GM18873 (cell line): ENCODE results near the gene ATRN.

Experiments
- ATAC-seq: cut with Tn5 transposase; IDR thresholded peaks from one replicate; pipeline ENCODE4 v1.9.1; 2021; ENCODE audit warnings: mild to moderate bottlenecking, moderate library complexity, moderate number of reproducible peaks; ENCODE audit not compliant: unreplicated experiment, low FRiP score

ATRN gene

GRCh38 chr20:3616250-3616649 lies 145.4 kb downstream of the ATRN start:
- ATAC-seq: no peak

GRCh38 chr20:3621111-3621510 lies 150.3 kb downstream of the ATRN start:
- no peak for ATAC-seq

GRCh38 chr20:3622406-3622805 lies 151.6 kb downstream of the ATRN start:
- no peak for ATAC-seq

- ATAC-seq: no peak
Observed at GRCh38 chr20:3627476-3627875, 156.7 kb downstream of the ATRN start.

GRCh38 chr20:3628502-3629314 lies 157.9 kb downstream of the ATRN start:
- ATAC-seq: no peak

GRCh38 chr20:3629893-3630292 lies 159.1 kb downstream of the ATRN start:
- no peak for ATAC-seq

GRCh38 chr20:3630429-3630828 lies 159.6 kb downstream of the ATRN start:
- no peak for ATAC-seq

- ATAC-seq: no peak
Observed at GRCh38 chr20:3631534-3631933, 160.7 kb downstream of the ATRN start.

GRCh38 chr20:3632311-3633004 lies 161.6 kb downstream of the ATRN start:
- no peak for ATAC-seq

GRCh38 chr20:3633913-3634478 lies 163.2 kb downstream of the ATRN start:
- ATAC-seq: no peak

- no peak for ATAC-seq
Observed at GRCh38 chr20:3635346-3635745, 164.5 kb downstream of the ATRN start.

- ATAC-seq: no peak
Observed at GRCh38 chr20:3640259-3640658, 169.4 kb downstream of the ATRN start.

- ATAC-seq: no peak
Observed at GRCh38 chr20:3645309-3646066, 174.7 kb downstream of the ATRN start.

- ATAC-seq: no peak
Observed at GRCh38 chr20:3646067-3646440, 175.2 kb downstream of the ATRN start.

GRCh38 chr20:3646651-3647050 lies 175.8 kb downstream of the ATRN start:
- ATAC-seq: no peak

- no peak for ATAC-seq
Observed at GRCh38 chr20:3647473-3647872, 176.7 kb downstream of the ATRN start.

- ATAC-seq: no peak
Observed at GRCh38 chr20:3648951-3649350, 178.1 kb downstream of the ATRN start.

- no peak for ATAC-seq
Observed at GRCh38 chr20:3651204-3651962, 180.6 kb downstream of the ATRN start.

GRCh38 chr20:3652221-3652620 lies 181.4 kb downstream of the ATRN start:
- ATAC-seq: no peak
